Neural progenitor cell (in vitro differentiated cells): ENCODE data around the gene PATJ.
"Not testable (repeated sequence)": the region's sequence is repeated elsewhere in the genome, so short reads cannot be mapped to it uniquely, and the experiment has no call there.

Experiments used
- CTCF ChIP-seq: fragments of 200-600 bp; sonication (generic); IDR thresholded peaks from 2 replicates; pipeline ENCODE4 v1.5.1; 2017; ENCODE audit warnings: antibody characterized with exemption, mild to moderate bottlenecking
- EZH2 ChIP-seq: fragments of 200-600 bp; sonication (generic); IDR thresholded peaks from 2 replicates; pipeline ENCODE4 v1.6.1; 2017; ENCODE audit warnings: antibody characterized with exemption, mild to moderate bottlenecking, moderate library complexity
- EZH2phosphoT487 ChIP-seq: fragments of 200-600 bp; sonication (generic); IDR thresholded peaks from 2 replicates; pipeline ENCODE4 v1.6.1; 2017; ENCODE audit warnings: antibody characterized with exemption

GRCh38 chr1:61894296-61894695 lies 152.0 kb downstream of the PATJ start:
- not testable (repeated sequence) for TF ChIP-seq CTCF, EZH2, EZH2phosphoT487
